Measurements from ENCODE around the gene FAM53A. TPM values are rescaled to one million over a fixed set of nuclear protein-coding genes. Genes with fewer than 3 reads are reported as not detected.

The FAM53A gene
- total and polyA plus RNA-seq, 2 of the 4 experiments (the other 2 are of a cell fraction): 2.0 to 3.1 TPM

DNA sequence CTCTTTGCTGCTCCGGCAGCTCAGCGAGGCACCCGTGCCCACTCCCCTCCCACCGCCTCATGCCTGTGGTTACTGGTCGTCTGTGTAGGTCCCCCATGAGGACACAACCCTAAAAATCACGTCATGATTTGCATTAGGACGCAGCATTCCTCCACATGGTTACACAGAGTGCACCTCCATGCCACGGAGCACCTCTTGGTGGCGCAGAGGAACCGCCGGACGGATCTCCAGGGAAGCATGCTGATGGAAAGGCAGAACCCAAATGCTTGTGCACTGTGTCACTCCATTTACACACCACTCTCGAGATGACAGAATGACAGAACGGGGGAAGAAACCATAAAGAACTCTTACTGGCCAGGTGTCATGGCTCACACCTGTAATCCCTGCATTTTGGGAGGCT is 22.4 kb downstream of the FAM53A start:
- ATAC-seq (ENCODE audit: low read depth): no peak
- dilution Hi-C loops (cut with HindIII; ENCODE audit: low sequenced_read_pairs, unreplicated experiment) (no loop called here), intact Hi-C loops (cut with micrococcal nuclease) (no loop called here), in situ Hi-C loops (cut with MboI; ENCODE audit: low sequenced_read_pairs) (no loop called here)
- Histone ChIP-seq H4K20me1 (ENCODE audit: insufficient read depth, low read length) (no peaks in the 10 kb centered on the region), H3K18ac (ENCODE audit: low read depth, low read length) (no peak overlapping the region), H3K14ac (replicated peaks; ENCODE audit: low read depth, low read length) (no peak overlapping the region), H3K4me2 (ENCODE audit: low read depth, low read length) (no peak overlapping the region), H3K9ac (ENCODE audit: low read depth, low read length) (no peak overlapping the region), H4K91ac (ENCODE audit: insufficient read depth, low read depth, low read length) (no peak overlapping the region), H3K27ac (ENCODE audit: insufficient read depth, low read length) (no peak overlapping the region), H2AFZ (replicated peaks; ENCODE audit: low read length, poor library complexity) (no peak overlapping the region), H2AK9ac (replicated peaks; ENCODE audit: low read depth, low read length, poor library complexity) (no peak overlapping the region), H2BK20ac (ENCODE audit: low read depth, low read length) (no peak overlapping the region), H3K56ac (ENCODE audit: extremely low read depth, insufficient read depth, low read length) (no peak overlapping the region), H4K5ac (ENCODE audit: low read depth, low read length) (no peak overlapping the region), H2BK120ac (ENCODE audit: low read depth, low read length) (no peak overlapping the region), H3K4ac (ENCODE audit: low read depth, low read length) (no peak overlapping the region), H3K36me3 (ENCODE audit: control insufficient read depth, insufficient read depth, low read length) (no peaks in the 10 kb centered on the region), H3K79me1 (ENCODE audit: low read depth in 1 of 2, low read length in 2 of 2) (no peaks in the 10 kb centered on the region), H3K4me3 (ENCODE audit: insufficient read depth, low read depth, low read length) (no peak overlapping the region), H2AK5ac (ENCODE audit: low read depth, low read length) (no peak overlapping the region), H3K27me3 (ENCODE audit: control insufficient read depth, insufficient read depth, low read length) (no peaks in the 10 kb centered on the region), H3K4me1 (ENCODE audit: control insufficient read depth, insufficient read depth, low read length) (no peaks in the 10 kb centered on the region), H3K9me1 (ENCODE audit: insufficient read depth, low read length) (no peaks in the 10 kb centered on the region), H3K23ac (ENCODE audit: low read depth, low read length) (no peak overlapping the region), H3K9me3 (ENCODE audit: control insufficient read depth, insufficient read depth, low read length) (no peaks in the 10 kb centered on the region), H4K8ac (ENCODE audit: low read depth in 2 of 2, low read length in 2 of 2) (no peak overlapping the region), H2BK15ac (ENCODE audit: low read depth, low read length) (no peak overlapping the region), H2BK5ac (ENCODE audit: low read depth, low read length, poor library complexity, severe bottlenecking) (no peak overlapping the region)
- TF ChIP-seq MAZ (IDR thresholded peaks at IDR 0.05; ENCODE audit: borderline replicate concordance, low read depth, low read length) (no peak), MAFK (IDR thresholded peaks at IDR 0.05; ENCODE audit: low read depth, low read length) (no peak), POLR2A (IDR thresholded peaks at IDR 0.05; ENCODE audit: low read depth, low read length) (no peak)
- TF ChIP-seq, protein P1, sequence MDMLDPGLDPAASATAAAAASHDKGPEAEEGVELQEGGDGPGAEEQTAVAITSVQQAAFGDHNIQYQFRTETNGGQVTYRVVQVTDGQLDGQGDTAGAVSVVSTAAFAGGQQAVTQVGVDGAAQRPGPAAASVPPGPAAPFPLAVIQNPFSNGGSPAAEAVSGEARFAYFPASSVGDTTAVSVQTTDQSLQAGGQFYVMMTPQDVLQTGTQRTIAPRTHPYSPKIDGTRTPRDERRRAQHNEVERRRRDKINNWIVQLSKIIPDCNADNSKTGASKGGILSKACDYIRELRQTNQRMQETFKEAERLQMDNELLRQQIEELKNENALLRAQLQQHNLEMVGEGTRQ (IDR thresholded peaks at IDR 0.05; ENCODE audit: low read depth, low read length): no peak
- TF ChIP-seq, protein P2, sequence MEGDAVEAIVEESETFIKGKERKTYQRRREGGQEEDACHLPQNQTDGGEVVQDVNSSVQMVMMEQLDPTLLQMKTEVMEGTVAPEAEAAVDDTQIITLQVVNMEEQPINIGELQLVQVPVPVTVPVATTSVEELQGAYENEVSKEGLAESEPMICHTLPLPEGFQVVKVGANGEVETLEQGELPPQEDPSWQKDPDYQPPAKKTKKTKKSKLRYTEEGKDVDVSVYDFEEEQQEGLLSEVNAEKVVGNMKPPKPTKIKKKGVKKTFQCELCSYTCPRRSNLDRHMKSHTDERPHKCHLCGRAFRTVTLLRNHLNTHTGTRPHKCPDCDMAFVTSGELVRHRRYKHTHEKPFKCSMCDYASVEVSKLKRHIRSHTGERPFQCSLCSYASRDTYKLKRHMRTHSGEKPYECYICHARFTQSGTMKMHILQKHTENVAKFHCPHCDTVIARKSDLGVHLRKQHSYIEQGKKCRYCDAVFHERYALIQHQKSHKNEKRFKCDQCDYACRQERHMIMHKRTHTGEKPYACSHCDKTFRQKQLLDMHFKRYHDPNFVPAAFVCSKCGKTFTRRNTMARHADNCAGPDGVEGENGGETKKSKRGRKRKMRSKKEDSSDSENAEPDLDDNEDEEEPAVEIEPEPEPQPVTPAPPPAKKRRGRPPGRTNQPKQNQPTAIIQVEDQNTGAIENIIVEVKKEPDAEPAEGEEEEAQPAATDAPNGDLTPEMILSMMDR (conservative IDR thresholded peaks at IDR 0.05; ENCODE audit: low read depth, low read length): no peak
- POLR2A ChIA-PET (ENCODE audit: unreplicated experiment): no interaction called here
- WGBS, 2 experiments (ENCODE audit: extremely low coverage in 2 of 2, insufficient read length in 1 of 2): 100% methylated on average over 1 of the region's 14 CpGs; no CpG with 5 or more reads in 1 of the 2 experiments
- CTCF ChIA-PET: interaction anchor here (0.7 kb wide), 1 partner anchor 22 kb away, joined by 3 read pairs; no protein-coding TSS in a partner anchor
- no peak for DNase-seq
- no TSS peak for BruUV-seq (replicated peaks)
